GM23338 (cell line): Measurements from ENCODE around the gene NGB. TPM values are rescaled to one million over a fixed set of nuclear protein-coding genes. Genes with fewer than 3 reads are reported as not detected.

Source experiments
- ATAC-seq: fragments of 200-7000 bp; cut with Tn5 transposase; 3 replicates; pipeline ENCODE4 v1.9.1; 2020
- DNase-seq: peaks from one replicate; pipeline ENCODE4 v3.0.0-alpha.2; 2015; ENCODE audit warnings: low spot score
- H2AFZ ChIP-seq: fragments of 200-600 bp; sonication (generic); 2 replicates; pipeline ENCODE4 v1.8.0; 2016; ENCODE audit warnings: antibody characterized with exemption, mild to moderate bottlenecking, moderate library complexity
- H3F3A ChIP-seq: fragments of 200-600 bp; sonication (generic); replicated peaks from 2 replicates; pipeline ENCODE4 v1.8.0; 2017; ENCODE audit warnings: antibody characterized with exemption, mixed run types, low read depth
- H3K27ac ChIP-seq: fragments of 200-600 bp; sonication (generic); 2 replicates; pipeline ENCODE4 v1.6.1; 2016; ENCODE audit warnings: low read depth
- H3K27me3 ChIP-seq: fragments of 200-600 bp; sonication (generic); 2 replicates; pipeline ENCODE4 v1.8.0; 2016; ENCODE audit warnings: mild to moderate bottlenecking, mixed run types, moderate library complexity; ENCODE audit not compliant: insufficient read depth
- H3K36me3 ChIP-seq: fragments of 200-600 bp; sonication (generic); 2 replicates; pipeline ENCODE4 v1.8.0; 2016; ENCODE audit warnings: mild to moderate bottlenecking; ENCODE audit not compliant: insufficient read depth
- H3K4me1 ChIP-seq: fragments of 200-600 bp; sonication (generic); 2 replicates; pipeline ENCODE4 v1.8.0; 2016; ENCODE audit warnings: mild to moderate bottlenecking, moderate library complexity; ENCODE audit not compliant: insufficient read depth
- H3K4me2 ChIP-seq: fragments of 200-600 bp; sonication (generic); 2 replicates; pipeline ENCODE4 v1.7.1; 2017; ENCODE audit warnings: mixed run types
- H3K4me3 ChIP-seq: fragments of 200-600 bp; sonication (generic); 2 replicates; pipeline ENCODE4 v1.6.1; 2016; ENCODE audit warnings: mixed run types
- H3K79me2 ChIP-seq: fragments of 200-600 bp; sonication (generic); replicated peaks from 2 replicates; pipeline ENCODE4 v1.8.0; 2017; ENCODE audit warnings: mild to moderate bottlenecking; ENCODE audit not compliant: insufficient read depth
- H3K9me2 ChIP-seq: fragments of 200-600 bp; sonication (generic); 2 replicates; pipeline ENCODE4 v1.8.0; 2017; ENCODE audit not compliant: insufficient read depth
- H4K20me1 ChIP-seq: fragments of 200-600 bp; sonication (generic); replicated peaks from 2 replicates; pipeline ENCODE4 v1.8.0; 2017; ENCODE audit warnings: mild to moderate bottlenecking; ENCODE audit not compliant: insufficient read depth
- H3K27ac Mint-ChIP-seq: 2 replicates; pipeline ENCODE4 v1.8.0; 2020; ENCODE audit warnings: inconsistent platforms, mild to moderate bottlenecking, moderate library complexity, mixed read lengths
- H3K27me3 Mint-ChIP-seq: 3 replicates; pipeline ENCODE4 v1.8.0; 2022; ENCODE audit warnings: low read depth, mild to moderate bottlenecking, moderate library complexity, mixed read lengths, inconsistent platforms; ENCODE audit not compliant: insufficient read depth, poor library complexity
- H3K36me3 Mint-ChIP-seq: 3 replicates; pipeline ENCODE4 v1.8.0; 2021; ENCODE audit warnings: low read depth, mild to moderate bottlenecking, inconsistent platforms, moderate library complexity, mixed read lengths
- H3K4me1 Mint-ChIP-seq: 3 replicates; pipeline ENCODE4 v1.8.0; 2020; ENCODE audit warnings: mild to moderate bottlenecking, inconsistent platforms, mixed read lengths
- H3K4me3 Mint-ChIP-seq: 3 replicates; pipeline ENCODE4 v1.8.0; 2021; ENCODE audit warnings: moderate library complexity, mild to moderate bottlenecking, inconsistent platforms, mixed read lengths
- H3K9me3 Mint-ChIP-seq: 3 replicates; pipeline ENCODE4 v1.8.0; 2020; ENCODE audit warnings: moderate library complexity, mild to moderate bottlenecking, inconsistent platforms, mixed read lengths
- CREB1 ChIP-seq: fragments of 250-450 bp; sonication (Bioruptor Pico); IDR thresholded peaks from 2 replicates; pipeline ENCODE4 v1.5.0; 2020; ENCODE audit warnings: low read depth, mild to moderate bottlenecking, moderate library complexity
- EZH2 ChIP-seq: fragments of 200-600 bp; sonication (generic); IDR thresholded peaks from one replicate; pipeline ENCODE4 v1.8.0; 2017; ENCODE audit warnings: antibody characterized with exemption, mild to moderate bottlenecking, low read depth; ENCODE audit not compliant: unreplicated experiment
- EZH2phosphoT487 ChIP-seq: fragments of 200-600 bp; sonication (generic); IDR thresholded peaks from one replicate; pipeline ENCODE4 v1.8.1; 2018; ENCODE audit warnings: antibody characterized with exemption; ENCODE audit not compliant: unreplicated experiment
- JUNB ChIP-seq: IDR thresholded peaks from one replicate; pipeline ENCODE4 v1.6.1; 2016; ENCODE audit warnings: antibody characterized with exemption; ENCODE audit not compliant: unreplicated experiment
- NANOG ChIP-seq: IDR thresholded peaks from 2 replicates; pipeline ENCODE4 v1.6.1; 2016; ENCODE audit warnings: antibody characterized with exemption, borderline replicate concordance
- REST ChIP-seq: IDR thresholded peaks from one replicate; pipeline ENCODE4 v1.6.1; 2018; ENCODE audit warnings: antibody characterized with exemption; ENCODE audit not compliant: unreplicated experiment
- STAT1 ChIP-seq: IDR thresholded peaks from one replicate; pipeline ENCODE4 v1.6.1; 2016; ENCODE audit warnings: antibody characterized with exemption; ENCODE audit not compliant: unreplicated experiment
- ZNF114 ChIP-seq: fragments of 250-450 bp; sonication (Bioruptor Pico); IDR thresholded peaks from 2 replicates; pipeline ENCODE4 v1.5.0; 2020; ENCODE audit warnings: mild to moderate bottlenecking, moderate library complexity
- ZNF331 ChIP-seq: fragments of 250-450 bp; sonication (Bioruptor Pico); IDR thresholded peaks from 2 replicates; pipeline ENCODE4 v1.5.0; 2020; ENCODE audit warnings: low read depth, mild to moderate bottlenecking, moderate library complexity
- polyA plus RNA-seq: library from polyadenylated mRNA; unstranded; fragments of >200 nt; fragmentation: Nextera tagmentation; extraction: Ambion mirVana; gene quantifications from 2 replicates; pipeline ENCODE4 v1.2.1, GENCODE V29; 2016
- total RNA-seq: library from RNA; depleted of rRNA; stranded (reverse); fragments of >200 nt; shearing (Covaris generic); gene quantifications from 2 replicates; pipeline ENCODE4 v1.2.3, GENCODE V29; 2014
- TF ChIP-seq, protein P1 (sequence below): IDR thresholded peaks from 2 replicates; pipeline ENCODE4 v1.6.1; 2016; ENCODE audit warnings: antibody characterized with exemption
- TF ChIP-seq, protein P2 (sequence below): fragments of 250-450 bp; sonication (Bioruptor Pico); IDR thresholded peaks from 2 replicates; pipeline ENCODE4 v1.5.0; 2020; ENCODE audit warnings: mild to moderate bottlenecking, moderate library complexity
- TF ChIP-seq, protein P3 (sequence below), 2 experiments: fragments of 200-600 bp in 1 of 2; sonication (generic) in 1 of 2; conservative IDR thresholded peaks; 2 replicates each; pipeline versions ENCODE4 v1.5.1 to v1.6.1; 2016 to 2017; ENCODE audit warnings: antibody characterized with exemption in 2 of 2, low read depth in 2 of 2, mild to moderate bottlenecking in 2 of 2, moderate library complexity in 1 of 2

Gene NGB
- total and polyA plus RNA-seq, 2 experiments from 2014 or later: 0.21 to 1.0 TPM

DNA sequence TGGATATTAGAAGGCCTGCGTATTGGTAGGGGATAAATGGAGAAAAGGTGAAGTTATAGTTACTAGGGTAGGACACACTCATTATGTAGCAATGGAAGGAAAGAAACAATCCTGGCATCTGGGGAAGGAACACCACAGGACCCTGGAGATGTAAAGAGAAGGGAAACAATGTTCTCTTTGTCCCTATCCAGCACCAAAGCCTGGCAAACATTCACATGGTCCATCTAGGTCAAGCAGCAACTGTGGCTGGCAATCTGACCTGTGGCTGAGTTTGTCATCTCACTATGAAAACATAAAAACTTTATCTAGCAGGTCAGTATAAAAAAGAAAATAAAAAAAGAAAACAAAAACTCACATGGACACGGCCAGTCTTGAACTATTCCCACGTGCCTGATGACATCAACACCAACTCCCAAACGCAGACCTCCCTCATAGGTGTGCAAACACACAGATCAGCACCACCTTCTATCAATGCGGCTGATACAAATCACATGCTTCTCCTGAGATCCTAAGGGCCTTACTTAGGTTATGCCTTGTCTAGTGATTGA lies 47.1 kb upstream of the NGB start:
- H3K4me3 Mint-ChIP-seq: no peak overlapping the region
- no peak for DNase-seq
- H3K27me3 ChIP-seq: no peaks in the 10 kb centered on the region
- H3K4me1 ChIP-seq: peaks cover 41% of the 10 kb centered on the region
- no peaks in the 10 kb centered on the region for H3K9me2 ChIP-seq
- H3K4me2 ChIP-seq: no peak overlapping the region
- H2AFZ ChIP-seq: no peak overlapping the region
- no peak overlapping the region for H3K4me3 ChIP-seq
- H3K36me3 Mint-ChIP-seq: no peaks in the 10 kb centered on the region; the same call in 1 of the 3 replicates
- peak overlapping the region; percentile 54 for H3K27ac Mint-ChIP-seq
- peaks cover 57% of the 10 kb centered on the region for H3K4me1 Mint-ChIP-seq
- no peak for ATAC-seq
- peaks cover 48% of the 10 kb centered on the region for H3K79me2 ChIP-seq
- peaks cover 15% of the 10 kb centered on the region for H3K27me3 Mint-ChIP-seq
- H3K36me3 ChIP-seq: no peaks in the 10 kb centered on the region
- peaks cover 7% of the 10 kb centered on the region; the same call in 1 of the 2 replicates for H3F3A ChIP-seq
- H3K9me3 Mint-ChIP-seq: no peaks in the 10 kb centered on the region
- TF ChIP-seq, protein P1, sequence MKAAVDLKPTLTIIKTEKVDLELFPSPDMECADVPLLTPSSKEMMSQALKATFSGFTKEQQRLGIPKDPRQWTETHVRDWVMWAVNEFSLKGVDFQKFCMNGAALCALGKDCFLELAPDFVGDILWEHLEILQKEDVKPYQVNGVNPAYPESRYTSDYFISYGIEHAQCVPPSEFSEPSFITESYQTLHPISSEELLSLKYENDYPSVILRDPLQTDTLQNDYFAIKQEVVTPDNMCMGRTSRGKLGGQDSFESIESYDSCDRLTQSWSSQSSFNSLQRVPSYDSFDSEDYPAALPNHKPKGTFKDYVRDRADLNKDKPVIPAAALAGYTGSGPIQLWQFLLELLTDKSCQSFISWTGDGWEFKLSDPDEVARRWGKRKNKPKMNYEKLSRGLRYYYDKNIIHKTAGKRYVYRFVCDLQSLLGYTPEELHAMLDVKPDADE: no peak
- TF ChIP-seq ZNF331 (CRISPR knock-in tag): no peak
- no peak for TF ChIP-seq NANOG
- no peak for TF ChIP-seq JUNB
- no peak for TF ChIP-seq ZNF114 (CRISPR knock-in tag)
- TF ChIP-seq STAT1: no peak
- no peak for TF ChIP-seq REST
- no peak for TF ChIP-seq EZH2phosphoT487
- TF ChIP-seq CREB1 (CRISPR knock-in tag): no peak
- TF ChIP-seq, protein P2, sequence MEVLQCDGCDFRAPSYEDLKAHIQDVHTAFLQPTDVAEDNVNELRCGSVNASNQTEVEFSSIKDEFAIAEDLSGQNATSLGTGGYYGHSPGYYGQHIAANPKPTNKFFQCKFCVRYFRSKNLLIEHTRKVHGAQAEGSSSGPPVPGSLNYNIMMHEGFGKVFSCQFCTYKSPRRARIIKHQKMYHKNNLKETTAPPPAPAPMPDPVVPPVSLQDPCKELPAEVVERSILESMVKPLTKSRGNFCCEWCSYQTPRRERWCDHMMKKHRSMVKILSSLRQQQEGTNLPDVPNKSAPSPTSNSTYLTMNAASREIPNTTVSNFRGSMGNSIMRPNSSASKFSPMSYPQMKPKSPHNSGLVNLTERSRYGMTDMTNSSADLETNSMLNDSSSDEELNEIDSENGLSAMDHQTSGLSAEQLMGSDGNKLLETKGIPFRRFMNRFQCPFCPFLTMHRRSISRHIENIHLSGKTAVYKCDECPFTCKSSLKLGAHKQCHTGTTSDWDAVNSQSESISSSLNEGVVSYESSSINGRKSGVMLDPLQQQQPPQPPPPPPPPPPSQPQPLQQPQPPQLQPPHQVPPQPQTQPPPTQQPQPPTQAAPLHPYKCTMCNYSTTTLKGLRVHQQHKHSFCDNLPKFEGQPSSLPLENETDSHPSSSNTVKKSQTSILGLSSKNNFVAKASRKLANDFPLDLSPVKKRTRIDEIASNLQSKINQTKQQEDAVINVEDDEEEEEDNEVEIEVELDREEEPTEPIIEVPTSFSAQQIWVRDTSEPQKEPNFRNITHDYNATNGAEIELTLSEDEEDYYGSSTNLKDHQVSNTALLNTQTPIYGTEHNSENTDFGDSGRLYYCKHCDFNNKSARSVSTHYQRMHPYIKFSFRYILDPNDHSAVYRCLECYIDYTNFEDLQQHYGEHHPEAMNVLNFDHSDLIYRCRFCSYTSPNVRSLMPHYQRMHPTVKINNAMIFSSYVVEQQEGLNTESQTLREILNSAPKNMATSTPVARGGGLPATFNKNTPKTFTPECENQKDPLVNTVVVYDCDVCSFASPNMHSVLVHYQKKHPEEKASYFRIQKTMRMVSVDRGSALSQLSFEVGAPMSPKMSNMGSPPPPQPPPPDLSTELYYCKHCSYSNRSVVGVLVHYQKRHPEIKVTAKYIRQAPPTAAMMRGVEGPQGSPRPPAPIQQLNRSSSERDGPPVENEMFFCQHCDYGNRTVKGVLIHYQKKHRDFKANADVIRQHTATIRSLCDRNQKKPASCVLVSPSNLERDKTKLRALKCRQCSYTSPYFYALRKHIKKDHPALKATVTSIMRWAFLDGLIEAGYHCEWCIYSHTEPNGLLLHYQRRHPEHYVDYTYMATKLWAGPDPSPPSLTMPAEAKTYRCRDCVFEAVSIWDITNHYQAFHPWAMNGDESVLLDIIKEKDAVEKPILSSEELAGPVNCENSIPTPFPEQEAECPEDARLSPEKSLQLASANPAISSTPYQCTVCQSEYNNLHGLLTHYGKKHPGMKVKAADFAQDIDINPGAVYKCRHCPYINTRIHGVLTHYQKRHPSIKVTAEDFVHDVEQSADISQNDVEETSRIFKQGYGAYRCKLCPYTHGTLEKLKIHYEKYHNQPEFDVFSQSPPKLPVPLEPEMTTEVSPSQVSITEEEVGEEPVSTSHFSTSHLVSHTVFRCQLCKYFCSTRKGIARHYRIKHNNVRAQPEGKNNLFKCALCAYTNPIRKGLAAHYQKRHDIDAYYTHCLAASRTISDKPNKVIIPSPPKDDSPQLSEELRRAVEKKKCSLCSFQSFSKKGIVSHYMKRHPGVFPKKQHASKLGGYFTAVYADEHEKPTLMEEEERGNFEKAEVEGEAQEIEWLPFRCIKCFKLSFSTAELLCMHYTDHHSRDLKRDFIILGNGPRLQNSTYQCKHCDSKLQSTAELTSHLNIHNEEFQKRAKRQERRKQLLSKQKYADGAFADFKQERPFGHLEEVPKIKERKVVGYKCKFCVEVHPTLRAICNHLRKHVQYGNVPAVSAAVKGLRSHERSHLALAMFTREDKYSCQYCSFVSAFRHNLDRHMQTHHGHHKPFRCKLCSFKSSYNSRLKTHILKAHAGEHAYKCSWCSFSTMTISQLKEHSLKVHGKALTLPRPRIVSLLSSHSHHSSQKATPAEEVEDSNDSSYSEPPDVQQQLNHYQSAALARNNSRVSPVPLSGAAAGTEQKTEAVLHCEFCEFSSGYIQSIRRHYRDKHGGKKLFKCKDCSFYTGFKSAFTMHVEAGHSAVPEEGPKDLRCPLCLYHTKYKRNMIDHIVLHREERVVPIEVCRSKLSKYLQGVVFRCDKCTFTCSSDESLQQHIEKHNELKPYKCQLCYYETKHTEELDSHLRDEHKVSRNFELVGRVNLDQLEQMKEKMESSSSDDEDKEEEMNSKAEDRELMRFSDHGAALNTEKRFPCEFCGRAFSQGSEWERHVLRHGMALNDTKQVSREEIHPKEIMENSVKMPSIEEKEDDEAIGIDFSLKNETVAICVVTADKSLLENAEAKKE: no peak
- TF ChIP-seq EZH2: no peak
- TF ChIP-seq, protein P3, sequence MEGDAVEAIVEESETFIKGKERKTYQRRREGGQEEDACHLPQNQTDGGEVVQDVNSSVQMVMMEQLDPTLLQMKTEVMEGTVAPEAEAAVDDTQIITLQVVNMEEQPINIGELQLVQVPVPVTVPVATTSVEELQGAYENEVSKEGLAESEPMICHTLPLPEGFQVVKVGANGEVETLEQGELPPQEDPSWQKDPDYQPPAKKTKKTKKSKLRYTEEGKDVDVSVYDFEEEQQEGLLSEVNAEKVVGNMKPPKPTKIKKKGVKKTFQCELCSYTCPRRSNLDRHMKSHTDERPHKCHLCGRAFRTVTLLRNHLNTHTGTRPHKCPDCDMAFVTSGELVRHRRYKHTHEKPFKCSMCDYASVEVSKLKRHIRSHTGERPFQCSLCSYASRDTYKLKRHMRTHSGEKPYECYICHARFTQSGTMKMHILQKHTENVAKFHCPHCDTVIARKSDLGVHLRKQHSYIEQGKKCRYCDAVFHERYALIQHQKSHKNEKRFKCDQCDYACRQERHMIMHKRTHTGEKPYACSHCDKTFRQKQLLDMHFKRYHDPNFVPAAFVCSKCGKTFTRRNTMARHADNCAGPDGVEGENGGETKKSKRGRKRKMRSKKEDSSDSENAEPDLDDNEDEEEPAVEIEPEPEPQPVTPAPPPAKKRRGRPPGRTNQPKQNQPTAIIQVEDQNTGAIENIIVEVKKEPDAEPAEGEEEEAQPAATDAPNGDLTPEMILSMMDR (conservative IDR thresholded peaks at IDR 0.05; ENCODE audit: low read depth in 2 of 2): no peak
- no peaks in the 10 kb centered on the region for H4K20me1 ChIP-seq
- no peak overlapping the region for H3K27ac ChIP-seq
